HCT116 (cell line): Measurements from ENCODE around the gene PPP1R13L. TPM values are rescaled to one million over a fixed set of nuclear protein-coding genes. Genes with fewer than 3 reads are reported as not detected.

Source experiments
- ATAC-seq: fragments of 200-7000 bp; cut with Tn5 transposase; 2 replicates; pipeline ENCODE4 v1.9.1; 2020; ENCODE audit warnings: mild to moderate bottlenecking, moderate library complexity
- BruUV-seq: library from RNA; stranded (reverse); fragments of 400-500 nt; replicated peaks from 2 replicates; lab custom pipeline; 2021; lab: Mats Ljungman, UMichigan
- CTCF ChIA-PET: fragments of 300-600 bp; sonication (Branson Sonifier 250); formaldehyde crosslinking; loops from one replicate; lab custom pipeline; 2021; ENCODE audit warnings: antibody characterized with exemption; lab: Charles Lee
- POLR2A ChIA-PET: fragments of 300-600, 350-600 bp; sonication (Branson Sonifier 250); formaldehyde crosslinking; loops from one replicate; lab custom pipeline; 2021; ENCODE audit warnings: antibody characterized with exemption; lab: Charles Lee
- RAD21 ChIA-PET, 2 experiments: fragments of 300-600 bp; sonication (Branson Sonifier 250); formaldehyde crosslinking; loops; one replicate each; lab custom pipeline; 2023; ENCODE audit warnings: low total read pairs in 2 of 2; ENCODE audit not compliant: uncharacterized antibody in 2 of 2, unreplicated experiment in 2 of 2, low non-redundant PET in 1 of 2; lab: Charles Lee
- DNase-seq: peaks from one replicate; pipeline ENCODE4 v3.0.0-alpha.2; 2010; ENCODE audit warnings: low read depth, low spot score
- H2AFZ ChIP-seq: fragments of 200-600 bp; shearing (Covaris generic), sonication (generic); 2 replicates; pipeline ENCODE4 v1.6.1; 2017; ENCODE audit warnings: low read depth, mixed run types, mixed read lengths, antibody characterized with exemption, low read length; ENCODE audit not compliant: poor library complexity, severe bottlenecking
- H3K27ac ChIP-seq: 2 replicates; pipeline ENCODE4 v1.5.1; 2012; ENCODE audit warnings: low read depth, low read length
- H3K27me3 ChIP-seq: fragments of 200-600 bp; sonication (generic); 2 replicates; pipeline ENCODE4 v1.6.1; 2016; ENCODE audit warnings: mixed run types, low read length, mixed read lengths; ENCODE audit not compliant: insufficient read depth
- H3K36me3 ChIP-seq, 2 experiments: fragments of 200-500 bp in 1 of 2; fragments of 200-600 bp in 1 of 2; sonication (Bioruptor generic) in 1 of 2; sonication (generic) in 1 of 2; 2 replicates each; pipeline versions ENCODE4 v1.5.1 to v1.6.1; 2014 to 2016; ENCODE audit warnings: low read length in 2 of 2, inconsistent platforms in 1 of 2, mixed read lengths in 1 of 2, mixed run types in 1 of 2; ENCODE audit not compliant: insufficient read depth in 2 of 2, control insufficient read depth in 1 of 2
- H3K4me1 ChIP-seq, 2 experiments: fragments of 200-600 bp in 1 of 2; sonication (generic) in 1 of 2; 2 replicates each; pipeline versions ENCODE4 v1.5.1 to v1.6.1; 2012 to 2017; ENCODE audit warnings: low read length in 2 of 2, inconsistent platforms in 1 of 2, mild to moderate bottlenecking in 1 of 2, mixed read lengths in 1 of 2, mixed run types in 1 of 2, moderate library complexity in 1 of 2; ENCODE audit not compliant: insufficient read depth in 2 of 2, control insufficient read depth in 1 of 2
- H3K4me2 ChIP-seq: fragments of 200-600 bp; sonication (generic); 2 replicates; pipeline ENCODE4 v1.6.1; 2017; ENCODE audit warnings: mixed run types, low read length, mixed read lengths
- H3K4me3 ChIP-seq, 2 experiments: fragments of 200-600 bp in 1 of 2; sonication (generic) in 1 of 2; replicated peaks in 1 of 2; 2 replicates each; pipeline ENCODE4 v1.5.1; 2011 to 2016; ENCODE audit warnings: low read length in 2 of 2, control low read depth in 1 of 2, low read depth in 1 of 2, mild to moderate bottlenecking in 1 of 2, mixed read lengths in 1 of 2, mixed run types in 1 of 2
- H3K79me2 ChIP-seq: fragments of 200-600 bp; sonication (generic); 2 replicates; pipeline ENCODE4 v1.6.1; 2017; ENCODE audit warnings: mild to moderate bottlenecking, mixed run types, low read length, moderate library complexity, mixed read lengths; ENCODE audit not compliant: insufficient read depth
- H3K9ac ChIP-seq: fragments of 200-600 bp; sonication (generic); 2 replicates; pipeline ENCODE4 v1.6.1; 2016; ENCODE audit warnings: low read length, mixed read lengths
- H3K9me2 ChIP-seq: fragments of 200-600 bp; sonication (generic), shearing (Covaris generic); 2 replicates; pipeline ENCODE4 v1.6.1; 2017; ENCODE audit warnings: mixed run types, mild to moderate bottlenecking, moderate library complexity; ENCODE audit not compliant: insufficient read depth
- H3K9me3 ChIP-seq, 2 experiments: fragments of 200-500 bp in 1 of 2; fragments of 200-600 bp in 1 of 2; sonication (Bioruptor generic) in 1 of 2; sonication (generic) in 1 of 2; 2 replicates each; pipeline ENCODE4 v1.6.1; 2014 to 2017; ENCODE audit warnings: low read length in 2 of 2, mixed read lengths in 2 of 2, inconsistent platforms in 1 of 2, low read depth in 1 of 2, mild to moderate bottlenecking in 1 of 2, mixed run types in 1 of 2, moderate library complexity in 1 of 2; ENCODE audit not compliant: control insufficient read depth in 1 of 2, insufficient read depth in 1 of 2
- H4K20me1 ChIP-seq: fragments of 200-600 bp; sonication (generic), shearing (Covaris generic); 2 replicates; pipeline ENCODE4 v1.6.1; 2017; ENCODE audit warnings: mixed run types, mild to moderate bottlenecking, moderate library complexity; ENCODE audit not compliant: insufficient read depth
- ATF3 ChIP-seq: IDR thresholded peaks from 2 replicates; pipeline ENCODE4 v1.6.1; 2012
- EGR1 ChIP-seq: IDR thresholded peaks from 2 replicates; pipeline ENCODE4 v1.6.1; 2012; ENCODE audit warnings: low read depth
- ELF1 ChIP-seq: IDR thresholded peaks from 2 replicates; pipeline ENCODE4 v1.6.1; 2012; ENCODE audit warnings: low read depth, borderline replicate concordance
- EZH2 ChIP-seq: fragments of 200-600 bp; sonication (generic); IDR thresholded peaks from 2 replicates; pipeline ENCODE4 v1.6.1; 2017; ENCODE audit warnings: antibody characterized with exemption, mixed run types
- EZH2phosphoT487 ChIP-seq: fragments of 200-600 bp; IDR thresholded peaks from 2 replicates; pipeline ENCODE4 v1.6.1; 2018; ENCODE audit warnings: antibody characterized with exemption, borderline replicate concordance
- POLR2A ChIP-seq: IDR thresholded peaks from 2 replicates; pipeline ENCODE4 v1.7.0; 2011; ENCODE audit warnings: borderline replicate concordance; ENCODE audit not compliant: insufficient read depth, insufficient read length; ENCODE audit errors: extremely low read depth
- POLR2AphosphoS5 ChIP-seq: IDR thresholded peaks from 2 replicates; pipeline ENCODE4 v1.6.1; 2011; ENCODE audit warnings: mild to moderate bottlenecking, low read depth, low read length, moderate library complexity
- SIN3A ChIP-seq: IDR thresholded peaks from 2 replicates; pipeline ENCODE4 v1.6.1; 2012; ENCODE audit warnings: low read depth
- SRF ChIP-seq: IDR thresholded peaks from 2 replicates; pipeline ENCODE4 v1.6.1; 2012; ENCODE audit warnings: low read depth
- TCF7L2 ChIP-seq: IDR thresholded peaks from 2 replicates; pipeline ENCODE4 v1.7.0; 2011; ENCODE audit warnings: borderline replicate concordance, inconsistent platforms; ENCODE audit not compliant: insufficient read depth, insufficient read length; ENCODE audit errors: extremely low read depth
- ZBTB33 ChIP-seq: IDR thresholded peaks from 2 replicates; pipeline ENCODE4 v1.6.1; 2011; ENCODE audit warnings: mild to moderate bottlenecking, low read length, moderate library complexity; ENCODE audit not compliant: insufficient replicate concordance; ENCODE audit errors: extremely low read depth
- intact Hi-C: fragments of 100-400 bp; cut with micrococcal nuclease; formaldehyde crosslinking; loops from 2 replicates; pipeline ENCODE4 v1.10.0; 2022
- total RNA-seq: library from RNA; stranded (reverse); gene quantifications from one replicate; pipeline ENCODE4 v1.2.1, GENCODE V29; 2021; ENCODE audit not compliant: unreplicated experiment

The PPP1R13L gene
- total RNA-seq, 1 experiment from 2014 or later: 89.1 TPM

- ChIA-PET POLR2A (no interaction called here), RAD21 (no interaction called here)
Measured at GRCh38 chr19:45362291-45362690, 42.6 kb downstream of the PPP1R13L start.

GRCh38 chr19:45361608-45362007 lies 43.3 kb downstream of the PPP1R13L start:
- POLR2A ChIA-PET: no interaction called here
- CTCF ChIA-PET: no interaction called here

More at GRCh38 chr19:45362291-45362690, 42.6 kb downstream of the PPP1R13L start:
- no peak for ATAC-seq
- no peak for DNase-seq
- H2AFZ ChIP-seq: no peak overlapping the region
- no peaks in the 10 kb centered on the region for H3K79me2 ChIP-seq
- no peaks in the 10 kb centered on the region for H3K27me3 ChIP-seq
- no peak overlapping the region for H3K9ac ChIP-seq
- H3K4me3 ChIP-seq: no peak overlapping the region
- no peak overlapping the region for H3K27ac ChIP-seq
- CTCF ChIA-PET: no interaction called here
- H3K4me2 ChIP-seq: no peak overlapping the region
- TF ChIP-seq EZH2phosphoT487 (no peak), POLR2A (no peak), EZH2 (no peak), POLR2AphosphoS5 (no peak)
- TF ChIP-seq, all 23 proteins: peak for 0
- H4K20me1 ChIP-seq: no peaks in the 10 kb centered on the region
- intact Hi-C loops: no loop called here
- peaks cover 4 to 14% of the 10 kb centered on the region in 2 experiments; a peak in 3 of 4 replicates for H3K36me3 ChIP-seq
- H3K9me2 ChIP-seq: no peaks in the 10 kb centered on the region
- BruUV-seq: no TSS peak
- no peaks in the 10 kb centered on the region for H3K9me3 ChIP-seq
- H3K4me1 ChIP-seq: no peaks in the 10 kb centered on the region

More at GRCh38 chr19:45361608-45362007, 43.3 kb downstream of the PPP1R13L start:
- TF ChIP-seq POLR2A (no peak), SRF (no peak), EGR1 (no peak), ELF1 (no peak), ATF3 (no peak), ZBTB33 (no peak), SIN3A (no peak), TCF7L2 (no peak)
- Histone ChIP-seq H3K9me3 (no peaks in the 10 kb centered on the region), H3K4me3 (no peak overlapping the region), H4K20me1 (no peaks in the 10 kb centered on the region), H3K27ac (no peak overlapping the region), H2AFZ (no peak overlapping the region), H3K4me2 (no peak overlapping the region), H3K27me3 (no peaks in the 10 kb centered on the region), H3K4me1 (no peaks in the 10 kb centered on the region), H3K9ac (no peak overlapping the region), H3K36me3 (peaks cover 11 to 19% of the 10 kb centered on the region in 2 experiments; a peak in 3 of 4 replicates), H3K79me2 (no peaks in the 10 kb centered on the region), H3K9me2 (no peaks in the 10 kb centered on the region)
- DNase-seq (no peak), ATAC-seq (no peak)
- TSS peak; percentile 11 for BruUV-seq
- intact Hi-C loops: no loop called here
- RAD21 ChIA-PET: no interaction called here
